H1 (cell line): Measurements from ENCODE around the gene PIM2.
"Not testable (repeated sequence)": the region's sequence is repeated elsewhere in the genome, so short reads cannot be mapped to it uniquely, and the experiment has no call there.

Experiments used
- ATF2 ChIP-seq: IDR thresholded peaks from 2 replicates; pipeline ENCODE4 v1.6.1; 2012; ENCODE audit warnings: low read length, inconsistent platforms
- CTCF ChIP-seq, 3 experiments: IDR thresholded peaks; 1 replicate in 2 of 3; 2 replicates in 1 of 3; pipeline versions ENCODE4 v1.5.1 to v1.6.1; 2011; ENCODE audit warnings: low read length in 3 of 3, mild to moderate bottlenecking in 3 of 3, inconsistent platforms in 2 of 3, low read depth in 1 of 3, moderate library complexity in 1 of 3; ENCODE audit not compliant: insufficient read depth in 1 of 3; ENCODE audit errors: control extremely low read depth in 1 of 3
- FOSL1 ChIP-seq: IDR thresholded peaks from 2 replicates; pipeline ENCODE4 v1.6.1; 2011; ENCODE audit warnings: mild to moderate bottlenecking, low read depth, low read length, moderate library complexity; ENCODE audit not compliant: insufficient read depth
- HDAC2 ChIP-seq, 2 experiments: fragments of 300-600 bp in 1 of 2; sonication (generic) in 1 of 2; IDR thresholded peaks; 2 replicates each; pipeline ENCODE4 v1.6.1; 2011 to 2012; ENCODE audit warnings: low read depth in 2 of 2, low read length in 2 of 2, mild to moderate bottlenecking in 2 of 2, moderate library complexity in 2 of 2, borderline replicate concordance in 1 of 2, inconsistent platforms in 1 of 2
- PHF8 ChIP-seq: fragments of 200-600 bp; sonication (generic); conservative IDR thresholded peaks from 2 replicates; pipeline ENCODE4 v1.7.1; 2012; ENCODE audit warnings: low read depth, mild to moderate bottlenecking, inconsistent platforms, low read length, moderate library complexity
- POLR2AphosphoS5 ChIP-seq: IDR thresholded peaks from 2 replicates; pipeline ENCODE4 v1.6.1; 2011; ENCODE audit warnings: low read depth, low read length
- SIX5 ChIP-seq: IDR thresholded peaks from 2 replicates; pipeline ENCODE4 v1.6.1; 2011; ENCODE audit warnings: mild to moderate bottlenecking, low read depth, low read length
- TAF1 ChIP-seq: IDR thresholded peaks from 2 replicates; pipeline ENCODE4 v1.6.1; 2011; ENCODE audit warnings: mild to moderate bottlenecking, low read depth, low read length
- USF2 ChIP-seq: IDR thresholded peaks from 2 replicates; pipeline ENCODE4 v1.6.1; 2011; ENCODE audit warnings: low read length, improper control_type of control experiment

GRCh38 chrX:48872017-48872416 is 46.8 kb downstream of the PIM2 start:
- not testable (repeated sequence) for TF ChIP-seq CTCF (IDR thresholded peaks at IDR 0.05; ENCODE audit: control extremely low read depth in 1 of 3, insufficient read depth in 1 of 3, low read depth in 1 of 3, low read length in 3 of 3); TAF1; HDAC2 (IDR thresholded peaks at IDR 0.05; ENCODE audit: borderline replicate concordance in 1 of 2, low read depth in 2 of 2, low read length in 2 of 2); USF2; PHF8; FOSL1; SIX5; POLR2AphosphoS5; ATF2
